8988T (cell line): Measurements from ENCODE around the gene ACSF2.
"Not testable (repeated sequence)": the region's sequence is repeated elsewhere in the genome, so short reads cannot be mapped to it uniquely, and the experiment has no call there.

ENCODE experiments used
- DNase-seq: peaks from one replicate; pipeline ENCODE4 v3.0.0; 2011

ACSF2 gene

DNA sequence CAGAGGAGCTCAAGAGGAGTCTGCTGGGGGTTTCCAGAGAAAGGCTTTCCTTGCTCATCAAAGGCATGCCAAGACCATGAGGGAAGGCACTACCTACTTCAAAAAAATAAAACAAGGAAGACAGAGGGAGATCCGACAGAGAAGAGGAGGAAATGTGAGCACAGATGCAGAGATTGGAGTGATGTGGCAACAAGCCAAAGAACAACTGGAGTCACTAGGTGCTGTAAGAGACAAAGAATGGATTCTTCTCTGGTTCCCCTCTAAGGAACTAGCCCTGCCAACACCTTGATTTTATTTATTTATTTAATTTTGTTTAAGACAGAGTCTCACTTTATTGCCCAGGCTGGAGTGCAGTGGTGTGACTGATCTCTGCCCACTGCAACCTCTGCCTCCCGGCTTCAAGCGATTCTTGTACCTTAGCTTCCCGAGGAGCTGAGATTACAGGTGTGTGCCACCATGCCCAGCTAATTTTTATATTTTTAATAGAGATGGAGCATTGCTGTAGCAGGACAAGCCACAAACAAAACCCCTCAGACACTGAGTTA, 13.8 kb upstream of the ACSF2 start:
- DNase-seq = no peak

DNA sequence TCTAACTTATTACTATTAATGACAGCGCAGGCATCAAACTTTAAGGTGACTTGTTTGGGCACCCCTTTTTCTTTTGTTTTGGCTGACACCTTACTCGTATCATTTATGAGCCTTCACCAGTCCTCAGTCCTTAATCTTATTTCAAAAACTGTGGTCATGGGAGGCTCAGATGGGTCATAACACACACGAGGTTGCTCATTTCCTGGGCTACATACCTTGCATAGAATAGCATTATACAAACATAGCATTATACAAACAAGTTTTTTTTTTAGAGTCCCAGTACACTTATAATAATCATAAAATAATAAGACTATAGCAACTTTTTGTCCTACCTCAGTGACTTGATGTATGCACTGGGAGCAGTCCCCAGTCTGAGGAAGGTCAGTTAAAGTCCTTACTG, 11.2 kb upstream of the ACSF2 start:
- DNase-seq = no peak

DNA sequence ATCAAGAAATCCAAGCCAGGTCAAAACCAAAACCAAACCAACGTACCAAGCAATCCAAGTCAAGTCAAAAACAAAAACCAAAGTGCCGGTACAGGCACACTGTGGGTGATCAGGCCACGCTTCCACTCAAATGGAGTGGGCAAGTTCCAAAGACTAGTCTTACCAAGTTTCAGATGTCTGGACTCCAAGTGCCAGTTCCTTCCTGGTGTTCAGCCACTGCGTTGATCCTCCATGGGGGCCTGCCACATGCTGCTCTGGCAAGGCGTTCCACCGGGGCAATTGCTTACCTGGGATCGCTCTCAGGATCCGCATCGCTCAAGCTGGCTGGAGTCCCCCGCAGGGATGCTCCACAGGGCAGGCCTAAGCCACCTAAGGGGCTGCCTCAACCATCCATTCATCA, 6.4 kb upstream of the ACSF2 start:
- DNase-seq = not testable (repeated sequence)

DNA sequence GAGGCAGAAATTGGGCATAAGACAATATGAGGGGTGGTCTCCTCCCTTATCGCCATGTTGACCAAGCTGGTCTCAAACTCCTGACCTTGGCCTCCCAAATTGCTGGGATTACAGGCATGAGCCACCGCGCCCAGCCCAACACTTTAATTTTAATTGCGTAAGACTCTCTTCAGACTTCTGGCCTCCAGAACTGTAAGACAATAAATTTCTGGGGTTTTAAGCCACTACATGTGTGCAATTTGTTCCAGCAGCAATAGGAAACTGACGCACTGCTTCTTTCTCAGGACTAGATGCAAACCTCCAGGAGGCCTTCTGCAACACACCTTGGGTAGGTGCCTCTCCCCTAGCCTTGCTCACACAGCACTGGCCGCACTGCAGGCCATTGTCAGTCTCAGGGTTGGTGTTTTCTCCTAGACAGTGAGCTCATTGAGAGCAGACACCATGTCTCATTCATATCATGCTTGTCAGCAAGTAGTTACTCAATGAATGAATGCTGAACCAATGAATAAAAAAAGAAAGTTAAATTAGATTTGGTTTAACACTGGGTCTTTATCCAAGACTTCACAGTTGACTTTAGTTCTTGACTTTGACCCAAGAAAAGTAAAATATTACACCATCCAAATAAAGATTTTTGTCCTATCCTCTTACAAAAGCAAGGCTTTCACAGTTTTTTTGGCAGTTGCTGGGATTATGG, 5.5 kb upstream of the ACSF2 start:
- no peak for DNase-seq

DNA sequence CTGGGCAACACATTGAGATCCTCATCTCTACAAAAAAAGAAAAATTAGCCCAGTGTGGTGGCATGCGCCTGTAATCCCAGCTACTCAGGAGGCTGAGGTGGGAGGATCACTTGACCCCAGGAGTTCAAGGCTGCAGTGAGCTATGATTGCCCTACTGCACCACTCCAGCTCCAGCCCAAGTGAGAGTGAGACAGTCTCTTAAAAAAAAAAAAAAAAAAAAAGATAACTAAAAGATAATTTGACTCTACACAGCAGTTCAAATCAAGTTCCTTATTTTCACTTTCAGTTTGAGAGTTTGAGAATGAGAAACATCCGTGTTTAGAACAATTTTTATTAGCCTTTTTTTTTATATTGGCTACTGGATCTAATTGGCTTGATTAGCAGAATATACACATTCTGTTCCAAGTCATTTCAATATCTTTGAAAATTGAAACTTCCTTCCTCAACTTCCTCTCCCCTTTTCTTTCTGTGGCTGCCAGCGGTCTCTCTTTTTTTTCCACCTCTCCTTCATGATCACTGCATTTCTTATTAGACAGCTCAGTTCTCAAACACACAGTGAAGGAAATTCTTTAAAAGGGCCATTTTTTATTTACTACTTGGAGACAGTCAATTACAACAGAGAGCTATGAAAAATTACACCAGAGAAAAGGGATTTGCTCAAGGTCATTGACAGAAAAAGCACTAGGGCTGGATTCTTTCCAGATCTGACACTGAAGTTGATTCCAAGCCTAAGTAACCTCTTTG, 4.5 kb upstream of the ACSF2 start:
- no peak for DNase-seq

DNA sequence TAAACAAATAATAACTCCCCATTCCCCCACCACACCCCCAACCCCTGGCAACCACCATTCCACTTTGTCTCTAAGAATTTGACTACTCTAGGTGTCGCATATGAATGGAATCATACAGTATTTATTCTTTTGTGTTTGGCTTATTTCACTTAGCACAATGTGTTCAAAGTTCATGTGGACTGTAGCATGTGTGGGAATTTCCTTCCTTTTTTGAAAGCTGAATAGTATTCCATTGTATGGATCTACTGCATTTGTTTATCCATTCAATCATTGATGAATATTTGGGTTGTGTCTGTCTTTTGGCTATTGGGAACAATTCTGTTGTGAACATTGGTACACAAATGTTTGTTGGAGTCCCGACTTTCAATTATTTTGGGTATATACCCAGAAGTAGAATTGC, 3.3 kb upstream of the ACSF2 start:
- DNase-seq = no peak

DNA sequence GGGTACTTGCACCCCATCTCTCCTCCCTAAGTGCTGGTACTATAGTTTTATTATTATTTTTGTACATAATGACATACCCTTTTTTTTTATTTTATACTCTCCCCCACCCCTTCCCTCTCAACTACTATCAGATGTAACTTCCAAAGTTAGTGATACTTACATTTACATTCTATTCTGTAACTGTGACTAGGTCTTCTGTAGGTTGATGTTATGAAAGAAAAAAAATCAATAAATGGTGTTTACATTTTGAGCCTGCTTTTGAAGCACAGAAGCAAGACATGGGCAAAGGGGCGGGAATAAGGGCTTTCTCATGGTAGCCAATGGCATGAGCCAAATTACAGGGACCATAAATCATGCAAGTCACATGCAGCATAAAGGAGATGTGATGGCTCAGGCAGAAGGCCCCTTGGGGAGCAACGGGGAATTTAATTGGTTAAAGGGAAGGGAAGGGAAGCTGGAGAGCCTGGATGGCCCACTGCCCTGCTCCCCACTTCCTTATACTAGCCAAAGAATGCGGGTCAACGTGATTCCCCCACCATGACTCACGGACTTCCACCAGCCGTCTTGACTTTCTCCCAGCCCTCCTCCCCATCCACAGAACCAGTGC, 2.4 kb upstream of the ACSF2 start:
- no peak for DNase-seq

DNA sequence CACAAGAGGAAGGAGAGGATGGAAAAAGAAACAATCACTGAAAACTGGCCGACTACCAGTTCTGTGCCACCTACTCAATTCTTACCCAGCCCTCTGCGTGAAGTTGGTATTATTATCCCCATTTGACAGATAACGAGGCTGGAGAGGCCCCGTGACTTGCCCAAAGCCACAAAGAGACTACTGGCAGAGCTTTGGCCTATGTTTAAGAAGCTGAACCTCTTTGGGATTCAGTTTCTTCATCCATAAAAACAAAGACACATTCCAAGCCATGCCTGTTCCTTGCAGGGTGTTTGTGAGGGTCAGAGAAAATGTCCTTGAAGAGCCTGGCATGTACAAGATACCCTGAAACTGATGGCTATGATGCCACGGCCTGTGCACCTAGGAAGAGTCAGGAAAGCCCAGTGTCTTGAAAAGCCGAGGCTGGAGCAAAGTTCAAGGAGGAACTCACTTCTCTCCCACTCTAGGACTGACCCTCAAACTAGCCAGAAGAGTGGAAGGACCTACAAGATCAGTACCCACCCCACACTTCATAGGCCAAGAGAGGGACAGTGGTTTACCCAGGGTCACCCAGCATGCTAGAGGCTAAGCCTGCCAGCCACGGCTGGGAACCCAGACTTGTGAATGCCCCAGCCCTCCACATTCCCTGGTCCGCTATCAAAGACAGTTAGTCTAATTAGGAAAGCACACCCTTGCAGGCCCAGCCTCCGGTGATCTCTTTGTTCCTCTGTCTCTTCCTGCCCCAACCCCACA, 1.6 kb upstream of the ACSF2 start:
- DNase-seq = no peak

DNA sequence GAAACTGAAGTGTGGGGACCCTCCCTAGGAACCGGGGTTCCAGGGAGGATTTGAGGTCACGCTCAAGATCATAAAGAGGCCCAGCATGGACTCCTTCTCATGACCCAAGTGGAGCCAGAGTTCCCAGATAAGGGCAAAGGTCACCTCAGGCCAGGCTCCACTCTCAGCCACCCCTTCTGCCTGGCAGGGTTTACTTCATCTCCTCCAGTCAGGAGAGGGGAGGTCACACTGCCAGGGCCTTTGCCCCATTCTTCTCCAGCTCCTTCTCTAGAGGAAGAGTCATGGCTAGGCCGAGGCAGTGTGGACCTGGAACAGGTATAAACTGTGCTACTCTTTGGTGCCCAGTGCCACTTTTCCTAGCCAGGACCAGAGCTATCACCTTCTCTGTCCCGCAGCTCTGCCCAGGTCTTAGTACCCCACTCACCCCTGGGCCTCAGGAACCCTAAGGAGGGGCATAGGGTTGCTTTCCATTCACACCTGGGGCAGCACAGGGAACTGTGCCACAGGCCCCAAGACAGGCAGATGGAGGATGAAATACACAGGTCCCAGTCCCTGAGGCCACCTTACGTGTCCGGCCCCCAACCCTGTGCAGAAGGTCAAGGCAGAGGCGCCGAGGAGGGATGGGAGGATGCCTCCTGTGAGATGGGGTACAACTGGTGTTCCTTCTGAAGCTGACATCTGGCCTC, 879 bp upstream of the ACSF2 start:
- no peak for DNase-seq

DNA sequence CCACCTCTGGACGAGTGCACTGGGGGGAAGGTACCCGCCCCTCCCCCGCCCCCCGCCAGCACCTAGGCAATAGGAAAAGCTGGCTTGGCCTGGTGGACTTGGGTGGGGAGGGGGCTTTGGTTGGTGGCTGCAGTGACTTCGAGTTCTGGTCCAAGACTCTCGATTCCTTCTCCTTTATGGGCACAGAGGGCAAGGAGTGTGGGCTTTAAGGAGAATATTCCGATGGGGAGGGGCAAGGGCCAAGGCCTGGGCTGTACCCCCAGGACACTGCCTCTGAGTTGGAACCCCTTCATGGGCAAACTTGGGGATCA, 409 bp downstream of the ACSF2 start:
- no peak for DNase-seq

DNA sequence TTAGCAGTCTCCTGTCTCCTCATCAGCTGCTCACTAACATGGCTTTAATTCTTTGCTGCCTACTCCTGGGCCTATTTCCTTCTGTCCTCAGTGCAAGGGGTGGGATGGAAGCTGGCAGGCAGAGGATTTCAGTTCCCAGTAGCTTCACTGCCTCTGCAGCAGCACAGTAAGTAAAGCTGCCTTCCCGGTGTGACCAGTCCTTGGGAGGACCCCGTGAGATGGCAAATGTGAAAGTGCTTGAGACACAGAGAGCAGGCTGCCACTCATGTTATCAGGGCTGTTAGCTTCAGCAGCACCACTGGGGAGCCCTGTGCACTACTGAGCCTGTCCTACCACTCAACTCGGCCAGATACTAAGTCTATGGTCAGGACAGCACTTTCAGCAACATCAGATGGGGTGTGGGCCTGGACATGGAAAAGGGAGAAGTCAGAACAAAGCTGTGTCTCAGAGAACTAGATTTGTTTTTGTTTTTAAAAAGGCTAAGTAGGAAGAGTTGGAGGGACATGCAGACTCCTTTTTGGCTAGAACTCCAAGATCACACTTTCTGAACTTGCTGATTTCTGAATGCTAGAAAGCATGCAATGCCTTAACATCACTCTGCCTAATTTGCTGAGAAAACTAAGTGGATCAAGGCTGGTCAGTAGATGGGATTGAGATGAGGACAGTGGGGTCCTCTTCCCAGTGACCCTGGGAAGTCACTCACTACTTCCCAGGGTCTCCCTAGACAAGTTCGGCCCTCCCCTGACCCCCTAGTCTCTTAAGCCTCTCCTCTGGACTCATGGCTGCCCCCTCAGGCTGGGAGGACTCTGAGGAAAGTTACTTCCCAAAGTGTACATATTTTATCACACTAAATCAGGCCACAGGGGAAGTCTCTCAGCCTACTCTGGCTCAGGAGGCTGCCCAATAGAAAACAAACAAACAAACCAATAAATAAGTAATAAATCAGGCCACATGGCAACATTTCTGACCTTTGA, 1.1 kb downstream of the ACSF2 start:
- DNase-seq = peak; percentile 84

DNA sequence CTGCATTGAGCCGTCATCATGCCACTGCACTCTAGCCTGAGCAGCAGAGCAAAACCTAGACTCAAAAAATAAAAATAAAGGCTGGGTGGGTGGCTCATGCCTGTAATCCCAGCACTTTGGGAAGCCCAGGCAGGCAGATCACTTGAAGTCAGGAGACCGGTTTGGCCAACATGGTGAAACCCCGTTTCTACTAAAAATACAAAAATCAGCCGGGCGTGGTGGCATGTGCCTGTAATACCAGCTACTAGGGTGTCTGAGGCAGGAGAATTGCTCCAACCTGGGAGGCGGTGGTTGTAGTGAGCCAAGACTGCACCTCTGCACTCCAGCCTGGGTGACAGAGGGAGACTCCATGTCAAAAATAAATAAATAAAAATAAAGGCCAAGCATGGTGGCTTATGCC, 2.1 kb downstream of the ACSF2 start:
- DNase-seq = not testable (repeated sequence)

DNA sequence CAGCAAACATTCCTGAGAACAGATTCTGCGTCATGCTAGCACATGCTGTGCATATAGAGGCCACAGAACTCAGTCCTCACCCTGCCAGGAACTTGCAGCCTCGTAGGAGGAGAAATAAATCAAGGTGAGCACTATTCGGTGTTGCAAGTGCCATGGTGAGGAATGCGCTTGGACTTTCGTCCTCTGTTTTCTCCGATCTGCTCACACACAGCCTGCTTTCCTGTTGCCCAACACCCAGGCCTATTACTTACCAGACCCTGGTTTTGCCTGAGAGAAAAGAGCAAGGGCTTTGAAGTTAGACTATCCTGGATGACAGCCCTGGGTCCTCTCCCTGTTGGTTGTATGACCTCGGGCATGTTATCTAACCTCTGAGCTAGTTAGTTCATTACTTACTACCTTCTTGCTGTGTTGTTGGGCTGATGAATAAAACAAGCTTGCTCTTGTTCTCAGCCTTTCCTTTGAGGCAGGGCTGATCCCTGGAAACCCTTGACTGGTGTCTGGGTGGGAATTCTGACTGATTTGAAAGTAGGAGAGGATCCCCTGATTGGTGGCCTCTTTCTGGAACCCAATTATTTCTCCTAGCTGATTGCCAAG, 2.9 kb downstream of the ACSF2 start:
- no peak for DNase-seq

DNA sequence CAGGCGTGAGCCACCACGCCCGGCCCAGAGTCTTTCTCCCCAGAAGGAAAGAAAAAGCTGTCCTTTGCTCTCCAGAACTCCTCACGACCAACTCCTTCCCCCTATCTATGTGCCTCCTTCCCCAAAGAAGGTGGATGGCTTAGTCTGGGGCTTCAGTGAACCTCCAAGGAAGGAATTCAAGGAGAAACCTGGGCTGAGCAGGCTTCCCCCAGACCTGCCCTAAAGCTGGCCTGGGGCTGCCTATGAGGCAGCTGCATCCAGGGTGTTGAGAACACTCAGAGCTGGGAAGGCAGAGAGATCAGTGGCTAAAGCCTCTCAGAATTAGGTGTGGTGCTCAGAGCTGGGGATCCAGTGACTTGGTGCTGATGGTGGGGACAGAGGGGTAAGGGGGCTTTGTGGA, 3.8 kb downstream of the ACSF2 start:
- DNase-seq = no peak

DNA sequence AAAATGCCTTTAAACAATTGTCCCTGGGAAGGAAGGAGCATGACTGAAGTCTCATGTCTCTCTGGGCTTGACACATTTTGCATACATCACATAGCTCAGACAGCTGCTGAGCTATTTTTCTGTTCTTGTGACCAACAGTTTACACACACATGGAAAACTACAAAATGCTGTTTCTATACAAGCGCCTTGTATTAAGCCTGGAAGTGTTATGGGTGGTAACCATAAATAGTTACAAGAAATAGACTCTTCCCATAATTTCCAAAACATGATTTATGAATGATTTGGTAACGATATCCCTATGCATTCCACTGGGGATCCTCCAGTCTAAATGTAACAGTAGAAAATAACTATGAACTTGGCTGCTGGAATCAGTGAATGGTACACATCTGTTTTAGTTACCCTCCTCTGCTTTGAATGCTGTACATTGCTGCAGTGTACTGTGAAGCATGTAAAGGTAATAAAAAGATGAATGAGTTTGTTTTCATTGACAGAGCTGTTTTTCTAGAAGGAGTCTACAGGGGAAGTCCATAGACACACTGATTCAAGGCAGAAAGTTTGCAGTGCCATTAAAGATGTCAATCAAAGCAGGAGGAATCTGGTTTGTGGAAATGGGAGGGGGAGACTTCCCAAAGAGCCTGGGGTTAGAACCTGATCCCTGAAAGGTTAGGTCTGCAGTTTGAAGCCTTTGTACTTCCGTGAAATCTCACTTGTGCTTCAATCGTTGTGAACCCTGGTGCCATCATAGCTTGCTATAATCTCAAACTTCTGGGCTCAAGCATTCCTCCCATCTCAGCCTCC, 5.0 kb downstream of the ACSF2 start:
- no peak for DNase-seq

DNA sequence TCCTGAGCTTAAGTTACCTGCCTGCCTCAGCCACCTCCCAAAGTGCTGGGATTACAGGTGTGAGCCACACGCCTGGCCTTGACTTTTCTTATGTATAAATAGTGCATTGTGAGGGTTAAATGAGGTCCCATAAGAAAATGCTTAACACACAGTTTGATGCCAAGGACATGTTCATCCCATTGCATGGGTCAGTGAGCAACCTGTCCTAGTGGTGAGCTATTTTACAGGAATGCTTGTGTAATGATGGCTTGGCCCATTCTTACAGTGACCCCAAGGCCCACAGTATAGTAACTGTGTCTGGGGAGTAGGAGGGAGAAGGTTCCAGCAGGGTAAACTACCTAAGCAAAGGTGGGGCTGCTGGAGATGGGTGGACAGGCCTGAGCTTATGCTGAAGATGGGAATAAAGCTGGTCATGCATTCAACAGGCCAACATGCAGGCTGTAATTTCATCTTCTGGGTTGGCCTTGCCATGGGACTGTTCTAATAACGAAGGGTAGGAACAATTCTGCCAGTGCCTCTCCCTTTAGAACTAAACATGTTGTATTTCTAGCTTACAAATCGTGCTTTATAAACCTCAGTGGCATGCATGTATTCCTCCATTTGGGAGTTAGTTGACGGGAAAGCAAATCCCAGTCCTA, 6.2 kb downstream of the ACSF2 start:
- DNase-seq = no peak

DNA sequence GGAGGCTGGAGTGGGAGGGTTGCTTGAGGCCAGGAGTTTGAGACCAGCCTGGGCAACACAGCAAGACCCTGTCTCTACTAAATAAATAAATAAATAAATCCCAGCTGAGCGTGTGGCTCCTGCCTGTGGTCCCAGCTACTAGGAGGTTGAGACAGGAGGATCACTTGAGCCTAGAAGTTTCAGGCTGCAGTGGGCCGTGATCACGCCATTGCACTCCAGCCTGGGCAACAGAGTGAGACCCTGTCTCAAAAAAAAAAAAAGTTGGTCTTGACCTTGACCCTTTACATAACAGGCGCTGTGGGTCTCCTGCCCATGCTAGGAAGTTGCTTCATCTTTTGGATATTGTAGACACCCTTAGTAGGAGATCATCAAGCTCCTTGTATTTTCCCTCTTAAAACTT, 11.4 kb downstream of the ACSF2 start:
- no peak for DNase-seq

DNA sequence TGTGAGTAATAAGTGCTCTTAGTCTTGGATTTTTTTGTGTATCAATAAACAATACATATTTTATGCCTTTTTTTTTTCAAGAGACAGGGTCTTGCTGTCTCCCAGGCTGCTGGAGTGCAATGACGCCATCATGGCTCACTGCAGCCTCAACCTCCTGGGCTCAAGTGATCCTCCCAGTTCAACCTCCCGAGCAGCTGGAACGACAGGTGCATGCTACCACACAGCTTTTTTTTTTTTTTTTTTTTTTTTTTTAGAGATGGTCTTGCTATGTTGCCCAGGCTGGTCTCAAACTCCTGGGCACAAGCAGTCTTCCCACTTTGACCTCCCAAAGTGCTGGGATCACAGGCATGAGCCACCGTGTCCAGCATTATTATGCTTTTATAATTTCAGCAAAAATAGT, 13.0 kb downstream of the ACSF2 start:
- no peak for DNase-seq

DNA sequence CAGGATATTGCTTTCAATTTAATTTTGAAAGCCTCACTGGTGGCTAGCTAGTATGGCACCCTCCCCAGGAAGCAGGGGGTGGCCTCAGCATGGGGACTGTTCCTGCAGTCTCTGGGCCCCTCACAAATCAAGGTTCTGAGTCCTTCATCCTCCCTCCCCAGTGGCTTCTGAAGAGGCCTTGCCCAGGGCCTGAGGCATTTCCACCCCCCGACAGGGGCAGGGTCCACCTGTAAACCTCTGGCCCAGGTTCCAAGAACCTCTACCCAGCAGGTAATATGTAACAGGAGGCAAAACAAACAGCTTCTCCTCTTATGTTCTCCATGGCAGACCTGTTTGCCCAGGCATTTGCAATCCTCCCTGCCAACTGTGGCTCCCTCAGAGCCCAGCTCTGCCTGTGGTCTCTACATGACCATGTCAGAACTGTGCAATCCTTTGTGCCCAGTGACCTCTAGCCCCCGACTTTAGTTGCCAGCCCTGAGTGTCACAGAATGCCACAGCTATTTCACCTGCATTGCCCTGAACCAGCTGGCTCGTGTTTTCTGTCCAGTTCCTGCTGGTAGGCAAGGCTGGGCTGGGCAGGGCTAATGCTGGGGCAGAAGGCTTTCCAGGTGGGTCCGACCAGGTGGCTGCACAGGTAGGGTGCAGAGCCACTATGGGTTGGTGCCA, 14.3 kb downstream of the ACSF2 start:
- DNase-seq = no peak
